Stromal cell of bone marrow (primary cell): ENCODE measurements around the gene MBNL2.
A peak's percentile ranks its signal among the peaks of the same experiment; 100 is the strongest.

Experiments used
- DNase-seq: peaks from one replicate; pipeline ENCODE4 v3.0.0-alpha.2; 2012; ENCODE audit warnings: low read depth

Gene MBNL2

GRCh38 chr13:97384371-97384770 lies 162.2 kb downstream of the MBNL2 start:
- no peak for DNase-seq

GRCh38 chr13:97385146-97385545 lies 163.0 kb downstream of the MBNL2 start:
- DNase-seq, result no peak

- DNase-seq, result no peak
These were observed 163.7 kb downstream of the MBNL2 start for GRCh38 chr13:97385854-97386253.

- DNase-seq, result no peak
These were observed 164.8 kb downstream of the MBNL2 start for GRCh38 chr13:97386801-97387484.

GRCh38 chr13:97387485-97387839 lies 165.3 kb downstream of the MBNL2 start:
- no peak for DNase-seq

GRCh38 chr13:97387890-97388289 lies 165.8 kb downstream of the MBNL2 start:
- no peak for DNase-seq

- DNase-seq, result no peak
These were observed 166.2 kb downstream of the MBNL2 start for GRCh38 chr13:97388373-97388772.

GRCh38 chr13:97390941-97391600 lies 168.9 kb downstream of the MBNL2 start:
- DNase-seq, result no peak

- DNase-seq, result no peak
These were observed 169.9 kb downstream of the MBNL2 start for GRCh38 chr13:97392020-97392419.

GRCh38 chr13:97394542-97394941 lies 172.4 kb downstream of the MBNL2 start:
- DNase-seq, result no peak

GRCh38 chr13:97395447-97396136 lies 173.5 kb downstream of the MBNL2 start:
- peak; percentile 35 for DNase-seq

GRCh38 chr13:97397267-97397666 lies 175.1 kb downstream of the MBNL2 start:
- DNase-seq, result no peak

- no peak for DNase-seq
These were observed 179.3 kb downstream of the MBNL2 start for GRCh38 chr13:97401421-97401820.

- DNase-seq, result no peak
These were observed 182.0 kb downstream of the MBNL2 start for GRCh38 chr13:97403893-97404750.

GRCh38 chr13:97407540-97407939 lies 185.4 kb downstream of the MBNL2 start:
- DNase-seq, result no peak

GRCh38 chr13:97408938-97409337 lies 186.8 kb downstream of the MBNL2 start:
- no peak for DNase-seq

GRCh38 chr13:97411984-97412383 lies 189.9 kb downstream of the MBNL2 start:
- DNase-seq, result no peak

- DNase-seq, result no peak
These were observed 191.6 kb downstream of the MBNL2 start for GRCh38 chr13:97413694-97414093.

- no peak for DNase-seq
These were observed 192.3 kb downstream of the MBNL2 start for GRCh38 chr13:97414392-97414791.

GRCh38 chr13:97417698-97418097 lies 195.6 kb downstream of the MBNL2 start:
- no peak for DNase-seq

- no peak for DNase-seq
These were observed 200.3 kb downstream of the MBNL2 start for GRCh38 chr13:97422118-97423054.
